HG03520 (cell line): ENCODE data around the gene HVCN1.
"Not testable (repeated sequence)": the region's sequence is repeated elsewhere in the genome, so short reads cannot be mapped to it uniquely, and the experiment has no call there.

Experiments
- ATAC-seq: cut with Tn5 transposase; IDR thresholded peaks from one replicate; pipeline ENCODE4 v1.9.1; 2021; ENCODE audit warnings: mild to moderate bottlenecking, moderate library complexity; ENCODE audit not compliant: unreplicated experiment

HVCN1 gene, protein sequence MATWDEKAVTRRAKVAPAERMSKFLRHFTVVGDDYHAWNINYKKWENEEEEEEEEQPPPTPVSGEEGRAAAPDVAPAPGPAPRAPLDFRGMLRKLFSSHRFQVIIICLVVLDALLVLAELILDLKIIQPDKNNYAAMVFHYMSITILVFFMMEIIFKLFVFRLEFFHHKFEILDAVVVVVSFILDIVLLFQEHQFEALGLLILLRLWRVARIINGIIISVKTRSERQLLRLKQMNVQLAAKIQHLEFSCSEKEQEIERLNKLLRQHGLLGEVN

DNA sequence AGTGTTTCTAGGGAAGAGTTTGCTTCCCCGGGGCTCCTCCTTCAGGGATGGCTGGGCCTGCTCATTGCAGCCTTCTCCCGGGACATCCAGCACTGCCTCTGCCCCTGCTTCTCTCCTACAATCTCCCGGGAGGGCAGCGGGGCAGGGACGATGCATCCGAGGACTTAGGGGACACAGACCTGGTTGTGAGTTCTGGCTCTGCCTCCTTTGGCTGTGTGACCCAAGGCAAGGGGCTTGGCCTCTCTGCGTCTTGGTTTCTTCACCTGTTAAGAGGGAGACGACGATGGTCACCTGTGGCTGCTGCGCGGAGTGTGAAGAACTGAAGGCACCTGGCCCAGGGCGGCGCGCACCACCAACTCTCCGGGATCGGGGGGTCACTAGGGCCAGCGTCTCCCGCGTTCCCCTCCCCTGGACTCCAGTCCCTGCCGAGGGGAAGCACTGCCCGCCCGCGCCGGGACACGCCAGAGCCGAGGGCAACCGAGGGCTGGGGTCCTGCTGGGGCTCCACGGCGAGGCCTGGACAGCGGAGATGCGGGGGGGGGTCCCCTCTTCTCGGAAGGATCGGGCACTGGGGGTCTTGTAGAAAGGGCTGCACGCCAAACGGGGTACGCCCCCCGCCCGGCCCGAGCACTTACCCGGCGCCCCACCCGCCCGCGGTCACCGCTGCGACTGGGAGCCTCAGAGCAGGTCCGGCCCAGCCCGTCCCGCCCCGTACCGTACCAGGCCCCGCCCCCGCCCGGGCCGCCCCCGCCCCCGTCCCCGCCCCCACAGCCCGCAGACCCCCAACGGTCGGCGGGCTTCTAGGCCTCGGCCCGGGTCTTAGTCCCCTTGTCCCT lies at the start of gene HVCN1:
Gene HVCN1 (minus strand): TSS at position 670 of the 835 bp plus-strand sequence. CDS start 5,870 bp downstream, outside the sequence.
- ATAC-seq: no peak

DNA sequence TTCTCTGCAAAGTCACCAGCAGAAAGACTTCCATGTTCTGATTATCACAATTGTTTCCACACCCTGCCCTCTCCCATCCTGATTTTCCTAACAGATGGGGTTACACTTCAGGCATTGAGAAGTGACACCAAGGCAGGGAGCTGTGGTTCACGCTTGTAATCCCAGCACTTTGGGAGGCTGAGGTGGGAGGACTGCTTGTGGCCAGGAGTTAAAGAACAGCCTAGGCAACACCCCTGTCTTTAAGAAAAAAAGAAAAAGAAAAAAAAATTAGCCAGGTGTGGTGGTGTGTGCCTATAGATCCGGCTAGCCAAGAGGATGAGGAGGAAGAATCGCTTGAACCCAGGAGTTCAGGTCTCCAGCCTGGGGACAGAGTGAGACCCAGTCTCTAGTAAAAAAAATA lies 48.6 kb upstream of the HVCN1 start:
- ATAC-seq: no peak

DNA sequence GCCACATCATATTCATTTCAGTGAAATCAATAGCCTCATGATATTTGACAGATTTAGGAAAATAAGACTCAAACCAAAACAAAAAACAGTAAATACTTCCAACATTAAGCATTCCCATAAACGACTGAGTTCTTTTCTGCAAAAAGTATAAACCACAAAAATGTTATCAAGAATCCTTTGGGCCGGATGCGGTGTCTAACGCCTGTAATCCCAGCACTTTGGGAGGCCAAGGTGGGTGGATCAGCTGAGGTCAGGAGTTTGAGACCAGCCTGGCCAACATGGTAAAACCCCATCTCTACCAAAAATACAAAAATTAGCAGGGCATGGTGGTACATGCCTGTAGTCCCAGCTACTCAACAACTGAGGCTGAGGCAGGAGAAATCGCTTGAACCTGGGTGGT lies 48.1 kb upstream of the HVCN1 start:
- ATAC-seq: not testable (repeated sequence)

DNA sequence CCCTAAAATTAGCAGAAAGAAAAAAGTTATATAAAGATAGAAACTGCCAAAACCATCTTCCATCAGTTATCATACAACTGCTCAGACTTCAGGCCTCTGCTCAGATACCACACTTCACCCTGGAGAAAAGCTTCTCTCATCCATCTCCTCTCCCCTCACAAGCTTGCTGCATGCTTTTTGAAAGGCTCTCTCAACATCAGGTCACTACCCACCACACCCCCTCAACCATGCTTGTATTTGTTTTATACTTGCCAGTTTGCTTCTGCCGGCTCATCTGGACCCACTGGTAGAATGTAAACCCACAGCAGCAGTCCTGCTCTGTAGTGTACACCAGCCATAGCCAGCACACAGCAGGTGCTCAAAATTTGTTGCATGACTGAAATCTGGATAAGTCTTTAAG lies 45.0 kb upstream of the HVCN1 start:
- ATAC-seq: no peak

DNA sequence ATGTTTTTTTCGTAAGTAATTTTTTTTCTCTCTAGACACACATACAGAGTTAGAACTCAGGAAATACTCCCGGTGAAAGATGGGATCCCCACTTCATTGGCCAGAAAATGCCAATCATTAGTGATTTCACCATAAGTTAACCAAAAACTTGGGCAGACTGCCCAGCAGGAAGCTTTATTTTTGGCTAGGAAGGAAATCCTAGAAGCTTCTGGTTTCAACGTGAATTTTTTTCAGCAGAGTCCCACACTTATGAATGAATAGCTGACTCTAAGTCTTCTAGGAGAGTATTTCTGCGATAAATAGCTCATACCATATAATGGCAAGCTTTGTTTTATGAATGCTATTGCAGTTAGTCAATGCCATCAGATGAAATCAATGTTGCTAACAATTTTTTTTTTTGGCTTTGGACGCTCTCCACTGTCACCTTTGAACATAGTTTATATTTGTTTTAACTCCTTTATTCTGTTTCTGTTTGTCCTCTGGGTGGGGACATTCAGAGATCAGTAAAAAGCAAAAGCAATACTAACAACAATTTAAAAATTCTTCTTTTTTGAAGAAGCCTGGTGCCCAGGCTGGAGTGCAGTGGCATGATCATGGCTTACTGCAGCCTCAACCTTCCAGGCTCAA lies 44.3 kb upstream of the HVCN1 start:
- ATAC-seq: no peak

DNA sequence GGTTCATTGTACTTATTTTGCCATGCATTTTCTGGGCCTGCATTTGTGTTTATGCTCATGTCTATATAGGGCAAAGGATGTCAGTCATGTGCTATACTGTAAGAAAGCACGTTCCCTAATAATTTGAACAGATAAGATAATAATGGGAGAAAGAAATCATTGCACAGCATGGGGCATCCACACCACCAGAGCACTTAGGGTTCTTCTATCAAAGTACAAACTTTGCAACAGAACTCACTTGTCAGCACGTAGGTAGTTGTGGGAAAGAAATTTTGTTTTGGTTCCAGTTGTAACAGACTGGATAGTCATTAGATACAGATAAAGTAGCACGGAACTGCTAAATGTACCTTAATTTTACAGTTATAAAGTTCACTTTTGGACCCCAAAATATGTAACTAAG lies 43.7 kb upstream of the HVCN1 start:
- no peak for ATAC-seq

DNA sequence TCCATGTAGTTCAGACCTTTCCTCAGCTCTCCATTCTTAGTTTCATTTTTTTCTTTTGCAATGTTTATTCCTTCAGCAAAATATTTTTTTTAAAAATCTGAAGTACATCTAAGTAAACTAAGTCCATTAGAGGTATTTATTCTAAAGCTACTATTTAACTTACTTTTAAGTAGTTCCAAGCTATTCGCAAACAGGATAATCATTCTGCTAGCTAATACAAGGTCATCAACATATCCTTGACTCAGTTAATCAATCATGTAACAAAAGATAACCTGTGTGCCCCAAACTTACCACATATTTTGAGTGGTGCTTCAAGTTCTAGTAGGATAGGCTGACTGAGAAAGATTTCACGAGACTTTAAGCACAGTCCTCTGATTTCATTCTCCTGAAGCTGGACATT lies 42.6 kb upstream of the HVCN1 start:
- no peak for ATAC-seq

DNA sequence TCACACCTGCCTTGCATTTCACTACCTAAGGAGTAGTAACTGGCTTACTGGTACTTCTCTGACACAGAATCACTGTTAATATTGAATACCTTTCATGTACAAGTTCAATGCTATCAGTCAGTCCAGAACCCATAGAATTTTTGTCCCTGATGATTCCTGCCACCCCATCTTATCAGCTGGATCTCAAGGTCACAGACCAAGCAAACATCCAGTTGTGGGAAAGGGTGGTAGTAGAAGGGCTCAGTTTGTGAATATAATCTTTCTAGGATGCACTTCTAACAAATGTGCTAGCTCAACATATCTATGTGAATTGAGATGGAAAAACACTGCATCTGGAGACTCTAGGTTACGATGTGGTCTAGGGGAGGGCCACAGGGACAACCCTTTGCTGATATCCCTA lies 39.7 kb upstream of the HVCN1 start:
- no peak for ATAC-seq

DNA sequence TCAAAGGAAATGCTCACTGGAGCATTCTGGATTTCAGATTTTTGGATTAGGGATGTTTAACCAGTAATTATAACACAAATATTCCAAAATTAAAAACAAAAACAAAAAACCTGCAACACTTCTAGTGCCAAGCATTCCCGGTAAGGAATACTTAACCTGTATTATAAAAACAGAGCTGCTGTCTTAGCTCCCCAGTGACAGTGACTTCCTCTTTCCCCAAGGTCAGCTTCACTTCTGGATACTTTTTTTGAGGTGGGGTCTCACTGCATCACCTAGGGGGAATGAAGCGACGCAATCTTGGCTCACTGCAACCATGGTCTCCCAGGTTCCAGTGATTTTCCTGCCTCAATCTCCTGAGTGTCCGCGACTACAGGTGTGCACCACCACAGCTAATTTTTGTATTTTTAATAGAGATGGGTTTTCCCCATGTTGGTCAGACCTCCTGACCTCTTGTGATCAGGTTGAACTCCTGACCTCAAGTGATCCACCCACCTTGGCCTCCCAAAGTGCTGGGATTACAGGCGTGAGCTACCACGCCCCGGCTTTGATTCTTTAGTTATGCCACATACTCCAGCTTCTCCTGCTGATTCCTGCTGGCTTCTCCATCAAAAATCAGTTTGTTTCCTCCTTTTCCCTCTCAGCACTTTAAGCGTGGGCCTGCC lies 37.9 kb upstream of the HVCN1 start:
- no peak for ATAC-seq

DNA sequence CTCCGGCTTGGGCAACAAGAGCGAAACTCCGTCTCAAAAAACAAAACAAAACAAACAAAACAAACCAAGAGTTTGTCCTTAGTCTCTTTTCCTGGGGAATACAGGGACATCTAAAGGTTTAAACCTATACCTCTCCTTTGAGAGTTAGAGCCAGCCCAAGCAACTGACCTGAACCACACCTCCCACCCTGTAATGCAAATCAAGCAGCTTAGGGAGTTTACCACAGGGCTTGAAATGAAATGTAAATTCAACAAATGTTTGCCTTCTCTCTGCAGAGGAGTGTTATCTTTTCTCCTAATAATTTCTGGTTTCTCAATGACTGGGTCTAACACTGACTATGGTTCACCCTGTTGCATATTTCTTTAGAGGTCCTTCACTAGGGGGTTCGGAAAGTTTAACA lies 37.1 kb upstream of the HVCN1 start:
- no peak for ATAC-seq

DNA sequence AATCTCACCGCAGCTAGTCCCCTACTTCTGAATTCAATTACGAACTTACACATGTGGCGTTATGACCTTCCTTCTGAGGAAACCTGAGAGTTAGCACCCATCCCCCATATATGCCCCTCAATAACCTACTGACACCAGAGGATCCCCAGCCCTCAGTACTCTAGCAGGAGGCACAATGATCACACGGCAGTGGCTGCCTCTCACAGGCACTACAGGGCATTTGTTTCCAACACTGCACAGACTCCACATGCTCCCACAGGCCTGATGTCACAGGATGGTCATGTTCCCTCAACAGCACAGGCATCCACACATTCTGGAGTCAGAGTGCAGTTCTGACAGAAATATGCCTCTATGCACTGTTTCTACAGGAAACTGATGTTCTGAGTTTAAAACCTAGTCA lies 36.4 kb upstream of the HVCN1 start:
- no peak for ATAC-seq

DNA sequence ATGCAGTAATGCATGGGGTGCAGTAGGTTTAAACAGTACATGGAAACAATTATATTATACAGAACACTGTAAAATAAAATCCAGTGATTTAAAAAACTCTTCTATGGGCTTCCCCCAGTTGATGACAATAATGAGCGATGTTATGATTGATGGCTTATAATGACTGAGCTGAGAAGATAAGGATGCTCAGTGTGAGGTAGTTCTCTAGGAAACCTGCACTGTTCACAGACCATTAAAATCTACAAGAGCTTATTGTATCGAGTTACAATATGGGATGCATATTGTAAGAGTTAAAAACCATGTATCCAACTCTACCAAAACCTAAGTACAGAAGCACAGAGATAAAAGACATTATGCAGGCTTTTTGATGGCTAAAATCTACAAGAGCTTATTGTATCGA lies 34.0 kb upstream of the HVCN1 start:
- not testable (repeated sequence) for ATAC-seq

DNA sequence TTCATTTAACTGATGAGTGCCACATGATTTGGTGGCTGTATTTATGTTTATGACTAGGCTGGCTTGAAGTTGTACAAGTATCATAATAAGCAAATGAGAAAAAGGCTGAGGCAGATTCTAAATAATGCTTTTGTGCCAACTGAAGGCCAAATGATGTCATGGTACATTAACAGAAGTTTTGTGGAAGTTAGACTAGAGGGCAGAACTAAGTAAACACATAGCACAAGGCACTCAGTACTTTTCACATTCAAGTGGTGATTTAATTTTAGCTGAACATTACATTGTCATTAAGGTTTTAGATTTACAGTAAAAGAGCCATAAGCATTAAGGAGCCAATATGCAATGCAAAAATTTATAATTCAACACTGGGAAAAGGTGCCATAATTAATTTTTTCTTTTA lies 32.7 kb upstream of the HVCN1 start:
- ATAC-seq: no peak

DNA sequence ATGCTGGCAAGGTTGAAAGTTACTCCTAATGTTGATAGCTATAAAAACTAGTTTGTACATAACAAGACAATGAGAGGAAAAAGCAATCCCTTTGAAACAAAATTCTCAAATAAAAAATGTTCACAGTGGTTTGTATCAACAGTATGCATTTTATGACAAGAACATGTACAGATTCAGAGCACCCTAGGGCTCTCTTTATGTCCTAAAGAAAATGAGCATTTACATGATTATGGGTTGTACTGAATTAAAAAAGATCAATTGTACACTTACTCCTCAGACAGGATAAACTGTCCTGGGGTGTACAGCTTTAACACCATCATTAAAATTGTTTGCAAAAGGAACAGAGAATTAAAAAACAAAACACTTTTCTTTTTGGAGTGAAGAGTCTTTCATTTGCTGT lies 31.6 kb upstream of the HVCN1 start:
- no peak for ATAC-seq

DNA sequence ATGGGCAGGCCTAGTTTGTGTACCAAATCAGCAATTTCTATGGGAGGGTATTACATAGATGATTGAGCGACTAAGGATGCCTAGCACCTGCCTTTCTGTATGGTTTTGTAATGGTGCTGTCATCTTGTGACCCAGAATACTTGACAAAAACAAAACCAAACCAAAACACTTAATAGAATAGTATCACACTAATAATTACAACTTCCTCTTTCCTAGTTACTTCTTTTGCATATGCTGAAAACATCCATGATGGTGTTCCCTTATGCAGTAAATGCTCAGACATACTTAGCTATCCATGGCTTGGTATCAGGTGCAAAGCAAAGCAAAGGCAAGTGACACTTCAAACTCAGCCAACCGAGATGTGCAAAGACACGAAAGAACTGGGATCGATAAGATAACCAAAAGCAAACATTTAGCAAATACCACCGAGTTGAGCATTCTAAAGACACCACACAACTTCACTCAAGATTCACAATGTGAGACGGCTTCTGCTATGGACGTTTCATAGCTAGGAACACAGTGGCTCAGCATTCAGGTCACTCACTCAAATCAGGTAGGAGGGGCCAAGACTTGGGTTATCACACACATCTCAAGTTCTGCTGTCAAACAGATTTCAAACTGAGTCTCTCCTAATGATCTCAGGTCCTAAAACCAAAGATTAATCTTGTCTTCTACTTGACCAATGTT lies 29.4 kb upstream of the HVCN1 start:
- no peak for ATAC-seq

DNA sequence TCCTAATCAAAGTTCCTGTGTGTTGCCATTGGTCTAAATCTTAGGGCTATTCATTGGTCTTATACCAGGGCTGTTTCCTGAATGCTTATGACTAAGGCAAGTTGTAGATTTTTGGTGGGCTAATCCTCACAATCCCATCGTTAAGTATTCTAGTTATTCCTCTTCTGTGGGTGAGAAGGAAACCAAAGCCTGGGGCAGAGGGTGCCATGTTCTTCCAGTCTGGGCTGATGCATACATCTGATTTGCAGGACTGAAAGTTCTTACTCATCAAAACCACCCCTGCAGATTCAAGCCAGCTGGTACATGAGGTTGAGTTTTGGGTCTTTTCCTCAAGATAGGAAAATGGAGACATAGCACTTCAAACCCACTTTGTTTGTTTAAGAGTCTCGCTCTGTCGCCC lies 28.1 kb upstream of the HVCN1 start:
- ATAC-seq: no peak

DNA sequence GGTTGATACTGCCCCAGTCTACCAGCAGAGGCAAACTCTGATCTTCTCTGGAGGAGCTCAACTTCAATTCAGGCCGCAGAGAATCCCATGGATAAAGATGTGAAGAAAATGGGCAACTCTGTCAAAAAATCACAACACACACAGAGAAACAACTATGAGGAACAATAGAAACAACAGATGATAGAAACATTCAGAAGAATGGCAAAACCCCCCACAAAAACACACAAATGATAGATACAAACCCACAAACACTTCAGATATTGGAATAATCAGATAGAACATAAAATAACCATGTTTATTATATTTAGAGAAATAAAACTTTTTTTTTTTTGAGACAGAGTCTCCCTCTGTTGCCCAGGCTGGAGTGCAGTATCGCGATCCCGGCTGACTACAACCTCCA lies 20.0 kb upstream of the HVCN1 start:
- no peak for ATAC-seq

DNA sequence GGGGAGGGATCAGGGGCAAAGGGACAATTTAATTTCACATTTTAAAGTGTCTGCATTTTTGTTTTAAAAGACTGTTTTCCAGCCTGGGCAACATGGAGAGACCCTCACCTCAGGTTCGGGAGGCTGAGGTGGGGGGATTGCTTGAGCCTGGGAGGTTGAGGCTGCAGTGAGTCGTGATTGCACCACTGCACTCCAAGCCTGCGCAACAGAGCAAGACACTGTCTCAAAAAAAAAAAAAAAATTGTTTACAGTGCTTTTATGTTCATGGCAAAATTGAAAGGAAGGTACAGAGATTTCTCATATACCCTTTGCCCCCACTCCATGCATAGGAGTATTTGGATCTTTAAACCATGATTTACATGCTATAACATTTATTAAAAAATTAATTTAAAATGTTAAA lies 16.4 kb upstream of the HVCN1 start:
- ATAC-seq: no peak

DNA sequence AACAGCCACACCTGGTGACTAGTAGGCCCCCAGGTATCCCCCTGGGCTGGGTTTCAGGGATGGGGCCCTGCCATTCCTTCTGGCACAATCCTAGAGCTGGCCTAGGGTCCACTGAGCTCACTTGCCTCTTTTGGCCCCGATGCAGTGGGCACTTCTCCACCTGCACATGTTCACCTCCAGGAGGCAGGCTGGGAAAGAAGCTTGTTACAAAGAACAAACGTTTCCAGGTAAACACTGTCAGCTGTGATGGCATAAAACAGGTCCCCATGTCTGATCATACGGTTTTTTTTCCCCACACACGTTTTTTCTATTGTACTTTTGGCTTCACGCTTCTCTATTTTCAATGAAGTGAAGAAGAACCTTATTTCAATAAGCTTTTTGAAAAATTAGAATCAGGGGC lies 15.8 kb upstream of the HVCN1 start:
- no peak for ATAC-seq

DNA sequence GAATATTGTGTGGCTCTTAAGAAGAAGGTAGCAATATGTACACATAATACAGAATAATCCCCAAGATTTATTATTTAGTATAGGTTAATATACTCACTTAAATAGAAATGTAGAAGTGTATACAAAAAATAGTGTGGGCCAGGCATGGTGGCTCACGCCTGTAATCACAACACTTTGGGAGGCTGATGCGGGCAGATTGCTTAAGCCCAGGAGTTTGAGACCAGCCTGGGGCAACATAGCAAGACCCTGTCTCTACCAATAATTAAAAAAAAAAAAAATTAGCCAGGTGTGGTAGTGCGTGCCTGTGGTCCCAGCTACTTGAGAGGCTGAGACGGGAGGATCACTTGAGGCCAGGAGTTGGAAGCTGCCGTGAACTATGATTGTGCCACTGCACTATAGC lies 15.3 kb upstream of the HVCN1 start:
- ATAC-seq: no peak

DNA sequence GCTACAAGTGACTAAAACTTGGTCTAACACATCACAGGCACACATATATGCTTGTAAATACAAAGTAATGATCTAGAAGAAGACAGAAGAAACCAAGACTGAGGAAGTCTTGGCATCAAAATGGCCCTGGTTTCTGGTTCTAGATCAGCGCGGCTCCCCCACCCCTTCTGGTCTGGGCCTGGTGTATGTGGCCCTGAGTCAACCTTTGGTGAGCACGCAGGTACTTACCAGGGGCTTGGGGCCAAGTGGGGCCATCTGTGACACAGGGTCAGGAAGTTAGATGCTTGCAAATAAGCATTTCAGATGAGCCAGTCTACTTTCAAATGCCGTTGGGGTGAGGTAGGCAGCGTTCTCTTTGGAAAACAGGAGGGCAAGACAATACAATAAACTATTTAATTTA lies 13.2 kb upstream of the HVCN1 start:
- no peak for ATAC-seq
